ENCODE data around the gene RPS25.

RPS25 gene

DNA sequence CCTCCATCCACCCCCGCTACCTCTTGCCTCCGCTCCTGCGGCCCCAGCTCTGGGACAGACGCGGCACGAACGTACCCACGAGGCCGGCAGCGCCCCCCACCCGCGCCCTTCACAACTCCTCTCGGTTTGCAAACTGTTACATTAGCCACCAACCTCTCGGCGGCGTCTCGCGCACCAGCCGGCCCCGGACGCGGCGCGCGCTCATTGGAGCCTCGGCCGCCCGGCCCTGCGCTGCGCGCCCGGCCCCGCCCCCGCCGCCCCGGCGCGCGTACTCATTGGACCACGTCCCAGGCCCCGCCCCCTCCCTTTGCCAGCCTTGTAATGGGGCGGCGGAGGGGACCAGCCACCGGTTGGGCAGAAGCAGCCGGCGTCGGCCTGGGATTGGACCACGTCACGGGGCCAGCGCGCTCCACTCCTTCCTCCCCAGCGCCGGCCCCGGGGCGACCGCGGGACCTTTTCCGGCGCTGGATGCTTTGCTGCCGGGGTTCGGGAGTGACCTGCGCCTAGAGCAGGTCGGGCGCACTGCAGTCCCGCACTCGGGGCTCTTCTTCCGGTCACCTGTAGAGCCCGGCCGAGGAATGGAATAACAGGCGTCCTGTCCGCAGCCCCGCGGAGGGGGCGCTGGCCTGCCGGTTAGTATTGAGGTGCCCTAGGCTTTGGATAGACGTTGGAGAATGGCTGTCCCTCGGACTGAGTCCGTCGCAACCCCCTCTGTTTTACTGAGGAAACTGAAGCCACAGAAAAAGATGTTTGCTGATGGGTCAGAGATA, 39.0 kb upstream of the RPS25 start, which contains the start of gene HYOU1:
Gene HYOU1 (minus strand): TSS at position 206 of the 770 bp plus-strand sequence. CDS start 1,045 bp downstream, outside the sequence.
- H3K4me3 ChIP-seq (ENCODE audit: low read depth, low read length): peak within 1 kb of the TSS; percentile 88
- TF ChIP-seq CTCF (conservative IDR thresholded peaks at IDR 0.05; ENCODE audit: low read depth, low read length): peak; percentile 53
- DNase-seq (ENCODE audit: low read depth): peak; percentile 97

DNA sequence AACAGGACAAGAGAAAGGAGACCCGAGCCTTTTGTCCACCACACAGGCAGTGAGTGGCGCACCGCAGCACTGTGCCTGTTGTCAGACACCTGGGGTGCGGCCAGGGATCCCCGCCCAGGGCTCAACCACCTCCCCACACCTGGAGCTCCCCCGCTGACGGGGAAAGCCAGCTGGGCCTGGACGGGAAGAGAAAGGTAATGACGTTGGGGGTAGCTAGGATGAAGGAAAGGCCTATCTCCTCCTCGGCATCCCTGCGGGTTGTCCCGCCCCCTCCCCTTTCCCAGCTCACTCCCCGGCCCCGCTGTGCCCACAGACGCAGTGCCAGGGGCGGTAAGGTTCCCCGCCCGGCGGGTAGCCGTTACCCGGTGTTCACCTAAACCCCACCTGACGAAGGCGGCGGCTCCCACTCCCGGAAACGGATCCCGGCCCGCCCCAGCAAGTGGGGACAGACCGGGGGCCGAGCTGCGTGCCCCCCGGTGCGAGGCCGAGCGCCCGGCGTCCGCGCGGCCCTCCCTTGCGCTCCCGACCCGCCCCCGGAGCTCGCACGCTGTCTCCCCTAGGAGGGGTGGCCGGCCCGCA, 38.4 kb upstream of the RPS25 start:
- no peak for TF ChIP-seq CTCF (conservative IDR thresholded peaks at IDR 0.05; ENCODE audit: low read depth, low read length)
- DNase-seq (ENCODE audit: low read depth): no peak
- peak overlapping the region; percentile 88 for H3K4me3 ChIP-seq (ENCODE audit: low read depth, low read length)

DNA sequence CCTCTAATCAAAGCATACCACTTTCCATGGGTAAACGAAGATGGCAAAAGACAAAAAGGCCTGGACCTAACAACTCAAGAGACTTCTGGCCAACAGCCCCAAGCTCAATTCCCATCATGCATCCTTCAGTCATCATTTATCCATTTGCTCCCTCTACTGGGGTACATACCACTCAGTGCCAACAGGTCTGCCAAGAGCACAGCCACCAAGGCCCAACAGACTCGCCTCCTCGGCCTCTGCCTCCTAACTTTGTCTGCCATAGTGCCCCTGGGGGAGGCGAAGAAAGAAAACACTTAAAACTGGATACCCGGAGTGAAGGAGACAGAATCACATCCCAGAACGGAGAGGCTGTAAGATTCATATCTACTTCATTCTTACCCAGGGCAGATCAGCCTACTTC, 37.8 kb upstream of the RPS25 start:
- H3K4me3 ChIP-seq (ENCODE audit: low read depth, low read length): peak overlapping the region; percentile 88
- TF ChIP-seq CTCF (conservative IDR thresholded peaks at IDR 0.05; ENCODE audit: low read depth, low read length): peak; percentile 28
- DNase-seq (ENCODE audit: low read depth): peak; percentile 50

GRCh38 chr11:119054418-119054817, 36.3 kb upstream of the RPS25 start:
- no peak for DNase-seq (ENCODE audit: low read depth)
- H3K4me3 ChIP-seq (ENCODE audit: low read depth, low read length): no peak overlapping the region
- TF ChIP-seq CTCF (conservative IDR thresholded peaks at IDR 0.05; ENCODE audit: low read depth, low read length): no peak

GRCh38 chr11:119052163-119052814, 34.1 kb upstream of the RPS25 start:
- no peak overlapping the region for H3K4me3 ChIP-seq (ENCODE audit: low read depth, low read length)
- DNase-seq (ENCODE audit: low read depth): no peak
- no peak for TF ChIP-seq CTCF (conservative IDR thresholded peaks at IDR 0.05; ENCODE audit: low read depth, low read length)

DNA sequence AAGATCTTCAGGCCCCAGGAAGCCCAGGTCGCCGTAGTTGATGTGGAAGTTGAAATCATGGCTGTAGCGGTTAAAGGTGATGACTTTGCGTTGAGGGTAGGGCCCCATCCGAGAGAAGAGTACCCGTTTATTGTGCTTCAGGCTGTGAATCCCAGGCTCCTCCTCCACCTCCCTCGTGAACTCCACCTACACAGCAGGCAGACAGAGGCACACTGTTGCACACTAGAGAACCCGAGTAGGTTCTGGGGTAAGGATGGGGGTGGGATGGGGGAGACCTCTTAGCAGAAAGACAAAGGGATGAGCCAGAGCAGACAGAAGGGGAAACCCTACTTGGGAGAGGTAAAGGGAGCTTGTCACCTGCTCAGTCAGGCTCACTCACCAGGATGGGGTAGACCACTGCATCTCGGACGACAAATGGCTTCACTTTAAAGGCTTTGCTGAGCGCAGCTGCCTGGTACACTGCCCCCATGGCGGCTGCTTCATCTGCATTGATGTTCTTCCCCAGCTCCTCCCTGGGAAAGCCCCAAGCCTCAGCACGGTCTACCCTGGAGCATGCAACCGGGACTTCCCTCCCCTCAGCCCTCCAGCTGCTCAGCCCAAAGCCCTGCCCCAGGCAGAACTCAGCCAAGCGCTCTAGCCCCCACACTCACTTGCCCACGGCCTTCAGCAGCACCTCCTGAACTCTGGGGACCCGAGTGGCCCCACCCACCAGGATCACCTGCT, 33.5 kb upstream of the RPS25 start:
- no peak overlapping the region for H3K4me3 ChIP-seq (ENCODE audit: low read depth, low read length)
- DNase-seq (ENCODE audit: low read depth): no peak
- TF ChIP-seq CTCF (conservative IDR thresholded peaks at IDR 0.05; ENCODE audit: low read depth, low read length): no peak
